HG02798 (cell line): ENCODE measurements around the gene EFCAB14.
A peak's percentile ranks its signal among the peaks of the same experiment; 100 is the strongest.
"Not testable (repeated sequence)": the region's sequence is repeated elsewhere in the genome, so short reads cannot be mapped to it uniquely, and the experiment has no call there.

Experiments
- ATAC-seq: cut with Tn5 transposase; IDR thresholded peaks from one replicate; pipeline ENCODE4 v1.9.1; 2021; ENCODE audit warnings: mild to moderate bottlenecking; ENCODE audit not compliant: unreplicated experiment, poor library complexity

EFCAB14 gene

GRCh38 chr1:46718727-46719622 is at the start of gene EFCAB14:
TSS of gene EFCAB14 (minus strand) at chr1:46719114. CDS start at chr1:46718087, 1,027 bp downstream.
- ATAC-seq = peak; percentile 98

GRCh38 chr1:46768445-46768844 is 49.5 kb upstream of the EFCAB14 start:
- no peak for ATAC-seq

- no peak for ATAC-seq
These were observed 48.9 kb upstream of the EFCAB14 start for GRCh38 chr1:46767649-46768282.

- ATAC-seq = no peak
These were observed 45.5 kb upstream of the EFCAB14 start for GRCh38 chr1:46764402-46764801.

GRCh38 chr1:46761740-46762139 is 42.8 kb upstream of the EFCAB14 start:
- no peak for ATAC-seq

- ATAC-seq = no peak
These were observed 41.7 kb upstream of the EFCAB14 start for GRCh38 chr1:46760558-46761166.

- ATAC-seq = no peak
These were observed 39.1 kb upstream of the EFCAB14 start for GRCh38 chr1:46757956-46758528.

- ATAC-seq = no peak
These were observed 38.5 kb upstream of the EFCAB14 start for GRCh38 chr1:46757247-46757955.

GRCh38 chr1:46755121-46755520 is 36.2 kb upstream of the EFCAB14 start:
- ATAC-seq = no peak

GRCh38 chr1:46754707-46755106 is 35.8 kb upstream of the EFCAB14 start:
- ATAC-seq = not testable (repeated sequence)

- no peak for ATAC-seq
These were observed 35.1 kb upstream of the EFCAB14 start for GRCh38 chr1:46753985-46754384.

- no peak for ATAC-seq
These were observed 31.0 kb upstream of the EFCAB14 start for GRCh38 chr1:46749921-46750404.

- ATAC-seq = no peak
These were observed 30.5 kb upstream of the EFCAB14 start for GRCh38 chr1:46749404-46749803.

GRCh38 chr1:46747683-46748288 is 28.9 kb upstream of the EFCAB14 start:
- ATAC-seq = no peak

GRCh38 chr1:46742069-46742468 is 23.2 kb upstream of the EFCAB14 start:
- no peak for ATAC-seq

- ATAC-seq = no peak
These were observed 16.9 kb upstream of the EFCAB14 start for GRCh38 chr1:46735708-46736324.

- not testable (repeated sequence) for ATAC-seq
These were observed 9.5 kb upstream of the EFCAB14 start for GRCh38 chr1:46728327-46728873.

- no peak for ATAC-seq
These were observed 6.8 kb upstream of the EFCAB14 start for GRCh38 chr1:46725736-46726108.
